H9 (cell line): Measurements from ENCODE around the gene DBN1. TPM values are rescaled to one million over a fixed set of nuclear protein-coding genes. Genes with fewer than 3 reads are reported as not detected.

ENCODE experiments used
- DNase-seq: peaks from one replicate; pipeline ENCODE4 v3.0.0-alpha.2; 2017
- H2AFZ ChIP-seq: one replicate; pipeline ENCODE4 v1.6.1; 2013; ENCODE audit warnings: mild to moderate bottlenecking, low read length, control low read depth, moderate library complexity
- H2AK5ac ChIP-seq: 2 replicates; pipeline ENCODE4 v1.6.1; 2013; ENCODE audit warnings: low read length, control low read depth, mixed read lengths; ENCODE audit not compliant: insufficient read length
- H2BK120ac ChIP-seq: one replicate; pipeline ENCODE4 v1.6.1; 2013; ENCODE audit warnings: low read depth, mild to moderate bottlenecking, low read length, control low read depth, inconsistent platforms; ENCODE audit not compliant: poor library complexity, severe bottlenecking
- H2BK12ac ChIP-seq: 2 replicates; pipeline ENCODE4 v1.6.1; 2013; ENCODE audit warnings: low read length, control low read depth, mixed read lengths, low read depth; ENCODE audit not compliant: insufficient read length
- H2BK15ac ChIP-seq: 2 replicates; pipeline ENCODE4 v1.6.1; 2013; ENCODE audit warnings: low read depth, low read length, control low read depth
- H2BK20ac ChIP-seq: one replicate; pipeline ENCODE4 v1.6.1; 2013; ENCODE audit warnings: low read depth, mild to moderate bottlenecking, low read length, control low read depth, inconsistent platforms; ENCODE audit not compliant: poor library complexity, severe bottlenecking
- H2BK5ac ChIP-seq: 2 replicates; pipeline ENCODE4 v1.6.1; 2013; ENCODE audit warnings: low read length, control low read depth, mixed read lengths; ENCODE audit not compliant: insufficient read length
- H3K14ac ChIP-seq: 2 replicates; pipeline ENCODE4 v1.6.1; 2013; ENCODE audit warnings: low read length, control low read depth; ENCODE audit not compliant: insufficient read depth
- H3K18ac ChIP-seq: 2 replicates; pipeline ENCODE4 v1.6.1; 2013; ENCODE audit warnings: low read depth, mild to moderate bottlenecking, mixed read lengths, low read length, control low read depth; ENCODE audit not compliant: insufficient read length
- H3K23ac ChIP-seq: 2 replicates; pipeline ENCODE4 v1.6.1; 2013; ENCODE audit warnings: low read length, control low read depth, mixed read lengths, low read depth; ENCODE audit not compliant: insufficient read length
- H3K23me2 ChIP-seq: 2 replicates; pipeline ENCODE4 v1.6.1; 2013; ENCODE audit warnings: low read depth, mild to moderate bottlenecking, mixed read lengths, low read length, control low read depth; ENCODE audit not compliant: insufficient read length, poor library complexity, severe bottlenecking
- H3K27ac ChIP-seq: 2 replicates; pipeline ENCODE4 v1.5.1; 2013; ENCODE audit warnings: low read length, control low read depth, mixed read lengths, low read depth; ENCODE audit not compliant: insufficient read length
- H3K27me3 ChIP-seq: 2 replicates; pipeline ENCODE4 v1.6.1; 2013; ENCODE audit warnings: low read length, control low read depth, inconsistent platforms; ENCODE audit not compliant: insufficient read depth
- H3K4ac ChIP-seq: 2 replicates; pipeline ENCODE4 v1.6.1; 2013; ENCODE audit warnings: low read depth, mild to moderate bottlenecking, control low read depth, inconsistent platforms, low read length, moderate library complexity
- H3K4me1 ChIP-seq: 2 replicates; pipeline ENCODE4 v1.6.1; 2013; ENCODE audit warnings: low read length, control low read depth, inconsistent platforms; ENCODE audit not compliant: insufficient read depth
- H3K4me2 ChIP-seq: 2 replicates; pipeline ENCODE4 v1.6.1; 2013; ENCODE audit warnings: low read length, control low read depth, mixed read lengths; ENCODE audit not compliant: insufficient read length, insufficient read depth
- H3K56ac ChIP-seq: 2 replicates; pipeline ENCODE4 v1.6.1; 2013; ENCODE audit warnings: low read depth, mild to moderate bottlenecking, mixed read lengths, low read length, control low read depth; ENCODE audit not compliant: insufficient read length
- H3K79me1 ChIP-seq: 2 replicates; pipeline ENCODE4 v1.6.1; 2013; ENCODE audit warnings: low read depth, mild to moderate bottlenecking, moderate library complexity, low read length, control low read depth, inconsistent platforms; ENCODE audit not compliant: insufficient read depth, poor library complexity, severe bottlenecking
- H3K79me2 ChIP-seq: 2 replicates; pipeline ENCODE4 v1.6.1; 2013; ENCODE audit warnings: low read length, control low read depth, inconsistent platforms; ENCODE audit not compliant: insufficient read depth
- H3K9ac ChIP-seq: 2 replicates; pipeline ENCODE4 v1.6.1; 2013; ENCODE audit warnings: low read length, control low read depth, mixed read lengths; ENCODE audit not compliant: insufficient read length; ENCODE audit errors: extremely low read depth
- H3K9me3 ChIP-seq: one replicate; pipeline ENCODE4 v1.6.1; 2013; ENCODE audit warnings: low read depth, low read length, inconsistent platforms; ENCODE audit not compliant: control insufficient read depth
- H3T11ph ChIP-seq: one replicate; pipeline ENCODE4 v1.6.1; 2013; ENCODE audit warnings: mild to moderate bottlenecking, low read length, control low read depth, inconsistent platforms
- H4K20me1 ChIP-seq: one replicate; pipeline ENCODE4 v1.6.1; 2013; ENCODE audit not compliant: control insufficient read depth, insufficient read length, insufficient read depth
- H4K5ac ChIP-seq: 2 replicates; pipeline ENCODE4 v1.6.1; 2013; ENCODE audit warnings: low read depth, mild to moderate bottlenecking, mixed read lengths, low read length, control low read depth; ENCODE audit not compliant: insufficient read length
- H4K8ac ChIP-seq: replicated peaks from 2 replicates; pipeline ENCODE4 v1.6.1; 2013; ENCODE audit warnings: low read length, control low read depth, mixed read lengths, low read depth; ENCODE audit not compliant: insufficient read length
- H4K91ac ChIP-seq: 2 replicates; pipeline ENCODE4 v1.6.1; 2013; ENCODE audit warnings: low read depth, mild to moderate bottlenecking, moderate library complexity, mixed read lengths, low read length, control low read depth; ENCODE audit not compliant: insufficient read length
- H3K27ac Mint-ChIP-seq, 3 experiments: 2 replicates in 2 of 3; 3 replicates in 1 of 3; pipeline ENCODE4 v1.8.0; 2020 to 2021; ENCODE audit warnings: mixed read lengths in 3 of 3, mild to moderate bottlenecking in 1 of 3, moderate library complexity in 1 of 3
- H3K27me3 Mint-ChIP-seq: 2 replicates; pipeline ENCODE4 v1.8.0; 2021; ENCODE audit warnings: low read depth, mild to moderate bottlenecking, moderate library complexity, mixed read lengths
- H3K36me3 Mint-ChIP-seq, 3 experiments: 2 replicates in 2 of 3; 3 replicates in 1 of 3; pipeline ENCODE4 v1.8.0; 2020 to 2021; ENCODE audit warnings: low read depth in 3 of 3, mixed read lengths in 3 of 3; ENCODE audit not compliant: insufficient read depth in 1 of 3
- H3K4me1 Mint-ChIP-seq, 2 experiments: 2 replicates each; pipeline ENCODE4 v1.8.0; 2020; ENCODE audit warnings: mixed read lengths in 2 of 2
- H3K4me3 Mint-ChIP-seq, 2 experiments: 2 replicates in 1 of 2; 3 replicates in 1 of 2; pipeline ENCODE4 v1.8.0; 2020 to 2021; ENCODE audit warnings: mild to moderate bottlenecking in 2 of 2, mixed read lengths in 2 of 2, moderate library complexity in 1 of 2
- H3K9me3 Mint-ChIP-seq, 2 experiments: 2 replicates in 1 of 2; 3 replicates in 1 of 2; pipeline ENCODE4 v1.8.0; 2020; ENCODE audit warnings: mild to moderate bottlenecking in 2 of 2, mixed read lengths in 2 of 2, moderate library complexity in 1 of 2
- WGBS: extraction: QIAGEN DNeasy Blood & Tissue Kit; methylation state at CpG from one replicate; pipeline ENCODE4 v1.1.7; 2013; ENCODE audit warnings: missing lambda C conversion rate, low lambda C conversion rate, mixed read lengths; ENCODE audit not compliant: insufficient read length; ENCODE audit errors: extremely low coverage; 5-methylcytosine and 5-hydroxymethylcytosine counted together
- total RNA-seq: library from RNA; stranded (reverse); gene quantifications from 2 replicates; pipeline ENCODE4 v1.2.1, GENCODE V29; 2021
- TF ChIP-seq, protein P1 (sequence below): fragments of 200-600 bp; sonication (generic); conservative IDR thresholded peaks from 3 replicates; pipeline ENCODE4 v1.8.0; 2021; ENCODE audit warnings: antibody characterized with exemption, mild to moderate bottlenecking

The DBN1 gene
- total RNA-seq, 1 experiment from 2014 or later, result 340 TPM

DNA sequence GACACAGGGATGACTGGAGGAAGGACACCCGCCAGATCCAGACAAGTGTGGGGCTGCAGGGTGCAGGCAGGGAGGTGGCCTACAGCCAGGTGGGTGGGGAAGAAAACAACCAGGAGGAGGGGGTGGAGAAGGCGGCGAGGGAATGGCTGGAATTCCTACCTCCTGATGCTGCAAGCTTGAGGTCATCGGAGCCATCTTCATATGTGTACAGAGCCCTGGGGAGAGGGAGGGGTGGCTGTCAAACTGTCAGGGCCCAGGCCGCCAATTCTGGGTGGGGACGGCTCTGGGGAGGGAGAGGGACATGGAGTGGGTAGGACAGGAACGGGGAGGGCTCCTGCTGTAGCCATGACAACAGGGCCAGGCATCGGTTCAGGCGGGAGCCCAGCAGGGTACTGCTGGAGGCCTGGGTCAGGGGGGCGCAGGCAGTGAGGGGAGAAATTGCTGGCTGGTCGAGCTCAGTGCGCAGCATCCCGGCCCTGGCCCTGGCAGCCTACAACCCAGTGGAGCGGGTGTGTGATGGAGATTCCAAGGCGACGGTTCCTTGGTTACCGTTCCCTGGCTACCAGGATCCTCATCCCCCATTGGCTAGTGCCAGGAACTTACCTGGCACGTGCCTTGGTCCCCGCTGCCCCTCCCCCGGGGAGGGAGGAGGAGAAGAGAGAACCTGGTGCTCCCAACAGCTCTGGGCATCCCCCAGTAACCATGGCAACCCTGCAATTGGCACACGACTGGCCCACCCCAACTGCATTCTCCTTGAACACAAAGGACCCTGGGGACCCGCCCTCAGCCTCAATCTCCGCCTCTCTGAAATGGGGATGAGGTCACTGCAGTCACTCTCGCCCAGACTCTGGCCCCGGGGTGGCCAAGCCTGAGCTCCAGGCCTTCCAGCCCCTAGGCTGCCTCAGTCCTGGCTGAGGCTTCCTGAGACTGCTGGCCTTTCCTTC is 4.5 kb downstream of the DBN1 start:
- Histone ChIP-seq H3K4me2 (no peak overlapping the region), H4K8ac (no peak overlapping the region), H2BK5ac (no peak overlapping the region), H3K4ac (no peak overlapping the region), H2BK12ac (no peak overlapping the region), H3K23me2 (peaks cover 4% of the 10 kb centered on the region), H3K56ac (no peak overlapping the region), H3K79me2 (peaks cover 26% of the 10 kb centered on the region; the same call in 1 of the 2 replicates), H3K27ac (no peak overlapping the region), H3K9ac (no peak overlapping the region), H4K91ac (no peak overlapping the region), H3K9me3 (no peaks in the 10 kb centered on the region), H3K4me1 (peaks cover 15% of the 10 kb centered on the region; the same call in 1 of the 2 replicates), H3K23ac (no peak overlapping the region), H3K27me3 (no peaks in the 10 kb centered on the region), H2AFZ (no peak overlapping the region), H3T11ph (no peak overlapping the region), H2BK15ac (no peak overlapping the region), H2AK5ac (no peak overlapping the region), H4K20me1 (no peaks in the 10 kb centered on the region), H4K5ac (no peak overlapping the region), H2BK120ac (no peak overlapping the region), H3K18ac (no peak overlapping the region), H2BK20ac (no peak overlapping the region), H3K14ac (no peak overlapping the region; the same call in 1 of the 2 replicates), H3K79me1 (peaks cover 10% of the 10 kb centered on the region)
- Mint-ChIP-seq H3K9me3 (peaks cover 2 to 11% of the 10 kb centered on the region in 2 experiments; a peak in 1 of 5 replicates), H3K27ac (peak overlapping the region in 2 of 3 experiments; percentile 64 to 81; a peak in 5 of 7 replicates), H3K27me3 (no peaks in the 10 kb centered on the region; the same call in 1 of the 2 replicates), H3K4me1 (peaks cover 19 to 42% of the 10 kb centered on the region in 2 experiments), H3K36me3 (peaks cover 51 to 76% (median 73%) of the 10 kb centered on the region in 3 experiments), H3K4me3 (peak overlapping the region in 1 of 2 experiments; percentile 50; a peak in 2 of 5 replicates)
- WGBS, result no CpG with 5 or more reads among the region's 25 CpGs
- DNase-seq, result peak; percentile 81
- TF ChIP-seq, protein P1, sequence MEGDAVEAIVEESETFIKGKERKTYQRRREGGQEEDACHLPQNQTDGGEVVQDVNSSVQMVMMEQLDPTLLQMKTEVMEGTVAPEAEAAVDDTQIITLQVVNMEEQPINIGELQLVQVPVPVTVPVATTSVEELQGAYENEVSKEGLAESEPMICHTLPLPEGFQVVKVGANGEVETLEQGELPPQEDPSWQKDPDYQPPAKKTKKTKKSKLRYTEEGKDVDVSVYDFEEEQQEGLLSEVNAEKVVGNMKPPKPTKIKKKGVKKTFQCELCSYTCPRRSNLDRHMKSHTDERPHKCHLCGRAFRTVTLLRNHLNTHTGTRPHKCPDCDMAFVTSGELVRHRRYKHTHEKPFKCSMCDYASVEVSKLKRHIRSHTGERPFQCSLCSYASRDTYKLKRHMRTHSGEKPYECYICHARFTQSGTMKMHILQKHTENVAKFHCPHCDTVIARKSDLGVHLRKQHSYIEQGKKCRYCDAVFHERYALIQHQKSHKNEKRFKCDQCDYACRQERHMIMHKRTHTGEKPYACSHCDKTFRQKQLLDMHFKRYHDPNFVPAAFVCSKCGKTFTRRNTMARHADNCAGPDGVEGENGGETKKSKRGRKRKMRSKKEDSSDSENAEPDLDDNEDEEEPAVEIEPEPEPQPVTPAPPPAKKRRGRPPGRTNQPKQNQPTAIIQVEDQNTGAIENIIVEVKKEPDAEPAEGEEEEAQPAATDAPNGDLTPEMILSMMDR, result no peak
